ENCODE measurements around the gene RNF227. TPM values are rescaled to one million over a fixed set of nuclear protein-coding genes. Genes with fewer than 3 reads are reported as not detected.
A peak's percentile ranks its signal among the peaks of the same experiment; 100 is the strongest.

RNF227 gene
- total and polyA plus RNA-seq, 2 of the 8 experiments (the other 6 are each of a cell fraction or from before 2014, with no cell fraction given): 0.63 to 1.7 TPM

DNA sequence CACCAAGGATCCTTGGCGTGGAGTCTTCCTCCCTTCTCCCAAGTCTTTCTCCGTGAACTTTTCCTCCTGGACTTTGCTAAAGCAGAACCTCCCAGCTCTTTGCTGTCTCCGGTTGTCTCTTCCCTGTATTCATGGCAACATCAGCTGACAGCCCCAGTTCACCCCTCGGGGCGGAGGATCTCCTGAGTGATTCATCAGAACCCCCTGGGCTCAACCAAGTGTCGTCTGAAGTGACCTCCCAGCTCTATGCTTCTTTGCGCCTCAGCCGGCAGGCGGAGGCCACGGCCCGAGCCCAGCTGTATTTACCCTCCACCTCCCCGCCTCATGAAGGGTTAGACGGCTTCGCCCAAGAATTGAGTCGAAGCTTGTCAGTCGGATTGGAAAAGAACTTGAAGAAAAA is 16.9 kb upstream of the RNF227 start:
- whole genome bisulfite sequencing, 2 experiments (ENCODE audit: extremely low coverage in 1 of 2, insufficient coverage in 1 of 2, insufficient read length in 1 of 2, insufficient replicate concordance in 2 of 2, low coverage in 1 of 2, low lambda C conversion rate in 2 of 2, missing lambda C conversion rate in 1 of 2): 57% methylated on average over 16 of the region's 16 CpGs; no CpG with 5 or more reads in 1 of the 2 experiments
- H3K14ac ChIP-seq (ENCODE audit: insufficient read length): no peak overlapping the region
- 0 out of 4 replicates have a peak, but pooled peaks cover 0 to 4% of the 10 kb centered on the region in 2 experiments for H3K79me2 ChIP-seq (ENCODE audit: control insufficient read depth in 1 of 2, insufficient read depth in 2 of 2, low read length in 2 of 2)
- peaks cover 5 to 19% (median 9%) of the 10 kb centered on the region in 4 experiments; a peak in 5 of 8 replicates for H3K36me3 ChIP-seq (ENCODE audit: control insufficient read depth in 2 of 4, insufficient read depth in 4 of 4, low read length in 3 of 4)
- DNase-seq (ENCODE audit: low read depth in 1 of 2, low spot score in 2 of 2): peak in 1 of 2 experiments; percentile 46
- H3K4me2 ChIP-seq (ENCODE audit: insufficient read depth in 1 of 2, low read depth in 2 of 2, low read length in 2 of 2): peak overlapping the region; percentile 96 to 98
- H2BK12ac ChIP-seq (ENCODE audit: low read depth, low read length): no peak overlapping the region
- no peak overlapping the region for H3K4ac ChIP-seq (replicated peaks; ENCODE audit: insufficient read length, low read depth, low read length)
- peak overlapping the region in 3 of 4 experiments; percentile 26 to 69 (median 67); a peak in 4 of 7 replicates for H3K9ac ChIP-seq (replicated peaks in 1 of 4; ENCODE audit: extremely low read depth in 1 of 4, low read depth in 3 of 4, low read length in 3 of 4)
- H3K4me3 ChIP-seq (ENCODE audit: extremely low read depth in 1 of 4, insufficient read depth in 2 of 4, low read depth in 3 of 4, low read length in 4 of 4): peak overlapping the region; percentile 80 to 95 (median 89)
- H3K27ac ChIP-seq (ENCODE audit: low read depth, low read length): no peak overlapping the region
- peak overlapping the region; percentile 93; the same call in 1 of the 2 replicates for H2AFZ ChIP-seq (ENCODE audit: low read length)
- H3K9me3 ChIP-seq (ENCODE audit: insufficient read depth in 2 of 2, low read depth in 1 of 2, low read length in 1 of 2): no peaks in the 10 kb centered on the region
- no peak overlapping the region for H2AK5ac ChIP-seq (ENCODE audit: low read depth, low read length)
- ChIA-PET CTCF (ENCODE audit: partially characterized antibody) (interaction anchor here (0.6 to 5.7 kb wide), 27 partner anchors 10 to 189 kb away, joined by 3 to 33 read pairs (median 4); partner anchors contain the start of gene ALOXE3), POLR2A (ENCODE audit: partially characterized antibody) (interaction anchor here (0.5 to 3.3 kb wide), 7 partner anchors 9 to 150 kb away, joined by 3 to 11 read pairs (median 5); partner anchors contain the start of genes NAA38 and RNF227)
- no peak overlapping the region for H2BK20ac ChIP-seq (ENCODE audit: low read length)
- no peak overlapping the region for H4K91ac ChIP-seq (replicated peaks; ENCODE audit: insufficient read length, low read length)
- no peak overlapping the region for H3K56ac ChIP-seq (replicated peaks; ENCODE audit: insufficient read length, low read depth, low read length)
- FAIRE-seq: no peak
- H3K23me2 ChIP-seq (ENCODE audit: low read depth, low read length): peaks cover 15% of the 10 kb centered on the region
- no peaks in the 10 kb centered on the region for H3K79me1 ChIP-seq (ENCODE audit: low read depth, low read length)
- no peak overlapping the region for H4K8ac ChIP-seq (ENCODE audit: extremely low read depth, insufficient read depth, low read length)
- no peak overlapping the region for H3K23ac ChIP-seq (ENCODE audit: insufficient read length)
- H2BK15ac ChIP-seq (ENCODE audit: low read length): no peak overlapping the region
- peaks cover 0 to 5% (median 3%) of the 10 kb centered on the region in 4 experiments; a peak in 4 of 7 replicates for H3K4me1 ChIP-seq (replicated peaks in 1 of 4; ENCODE audit: control insufficient read depth in 3 of 4, insufficient read depth in 4 of 4, low read length in 3 of 4)
- H4K5ac ChIP-seq (ENCODE audit: insufficient read length, low read depth, low read length): no peak overlapping the region
- peaks cover 11 to 18% (median 15%) of the 10 kb centered on the region in 4 experiments for H3K27me3 ChIP-seq (replicated peaks in 1 of 4; ENCODE audit: control insufficient read depth in 3 of 4, extremely low read depth in 1 of 4, insufficient read depth in 3 of 4, low read length in 3 of 4)
- H2BK5ac ChIP-seq (ENCODE audit: low read depth, low read length): no peak overlapping the region
- no peak overlapping the region for H3K18ac ChIP-seq (ENCODE audit: extremely low read depth, low read length)
- no peak overlapping the region for H2BK120ac ChIP-seq (replicated peaks; ENCODE audit: low read depth, low read length)
- peaks cover 0 to 5% of the 10 kb centered on the region in 2 experiments for H4K20me1 ChIP-seq (replicated peaks in 1 of 2; ENCODE audit: control insufficient read depth in 1 of 2, insufficient read depth in 2 of 2, low read length in 2 of 2)
- no peak for TF ChIP-seq BCL11A (IDR thresholded peaks at IDR 0.05; ENCODE audit: low read depth in 2 of 2, low read length in 2 of 2)
- no peak for TF ChIP-seq HDAC2 (IDR thresholded peaks at IDR 0.05; ENCODE audit: borderline replicate concordance in 1 of 2, low read depth in 2 of 2, low read length in 2 of 2)
- TF ChIP-seq JUN (IDR thresholded peaks at IDR 0.05; ENCODE audit: low read depth, low read length): no peak
- no peak for TF ChIP-seq CHD1 (IDR thresholded peaks at IDR 0.05; ENCODE audit: low read depth, low read length)
- no peak for TF ChIP-seq TBP (IDR thresholded peaks at IDR 0.05; ENCODE audit: low read depth, low read length)
- no peak for TF ChIP-seq RFX5 (IDR thresholded peaks at IDR 0.05; ENCODE audit: borderline replicate concordance, low read depth, low read length)
- TF ChIP-seq EP300 (IDR thresholded peaks at IDR 0.05; ENCODE audit: borderline replicate concordance in 1 of 2, low read depth in 2 of 2, low read length in 2 of 2): no peak
- TF ChIP-seq, protein P1, sequence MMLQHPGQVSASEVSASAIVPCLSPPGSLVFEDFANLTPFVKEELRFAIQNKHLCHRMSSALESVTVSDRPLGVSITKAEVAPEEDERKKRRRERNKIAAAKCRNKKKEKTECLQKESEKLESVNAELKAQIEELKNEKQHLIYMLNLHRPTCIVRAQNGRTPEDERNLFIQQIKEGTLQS (IDR thresholded peaks at IDR 0.05; ENCODE audit: insufficient read depth, low read depth, low read length): no peak
- TF ChIP-seq EGR1 (IDR thresholded peaks at IDR 0.05; ENCODE audit: borderline replicate concordance, low read depth, low read length): no peak
- no peak for TF ChIP-seq GABPA (IDR thresholded peaks at IDR 0.05; ENCODE audit: borderline replicate concordance, insufficient read depth, low read length)
- TF ChIP-seq KDM5A (IDR thresholded peaks at IDR 0.05; ENCODE audit: low read length): no peak

Measured in H1 (cell line).